ENCODE measurements around the gene ST6GAL1.
A peak's percentile ranks its signal among the peaks of the same experiment; 100 is the strongest.
"Not testable (repeated sequence)": the region's sequence is repeated elsewhere in the genome, so short reads cannot be mapped to it uniquely, and the experiment has no call there.

The ST6GAL1 gene

DNA sequence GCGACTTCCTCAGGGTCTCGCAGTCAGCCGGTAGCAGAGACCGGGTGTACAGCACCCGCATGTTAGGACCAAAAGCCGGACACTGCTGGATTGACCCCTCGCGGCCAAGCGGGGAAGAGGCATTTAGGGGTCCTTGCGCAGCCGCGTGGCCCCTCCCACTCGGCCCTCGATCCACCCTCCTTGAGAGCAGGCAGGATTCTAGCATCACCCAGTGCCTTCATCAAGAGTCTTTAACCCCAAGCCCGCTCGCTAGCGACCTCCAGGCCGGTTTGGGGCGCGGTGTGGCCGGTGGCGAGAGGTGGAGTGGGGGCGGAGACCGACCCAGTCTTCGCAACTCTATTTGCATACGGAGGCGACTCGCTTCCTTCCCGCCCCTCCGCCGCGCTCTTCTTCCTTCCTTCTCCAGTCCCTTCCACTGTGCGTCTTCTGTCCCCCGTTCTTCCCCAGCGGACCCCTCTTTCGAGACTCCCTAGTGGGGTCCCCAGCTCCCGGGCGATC is at the start of gene ST6GAL1:
Gene ST6GAL1, plus strand, starts transcription at position 384 of the 498 bp plus-strand sequence. CDS start 112,178 bp downstream, outside the sequence.
- peak; percentile 80 for DNase-seq (ENCODE audit: low read depth)
- TF ChIP-seq CTCF (IDR thresholded peaks at IDR 0.05; ENCODE audit: low read depth, low read length) (peak; percentile 19), MAX (IDR thresholded peaks at IDR 0.05; ENCODE audit: low read depth, low read length) (no peak; the same call in 1 of the 2 replicates), MYC (IDR thresholded peaks at IDR 0.05; ENCODE audit: low read depth, low read length) (peak; percentile 39), POLR2A (IDR thresholded peaks at IDR 0.05; ENCODE audit: extremely low read depth, insufficient read length) (peak; percentile 54)

GRCh38 chr3:186882150-186882524 is 48.2 kb upstream of the ST6GAL1 start:
- TF ChIP-seq POLR2A (IDR thresholded peaks at IDR 0.05; ENCODE audit: extremely low read depth, insufficient read length) (no peak), MYC (IDR thresholded peaks at IDR 0.05; ENCODE audit: low read depth, low read length) (no peak), MAX (IDR thresholded peaks at IDR 0.05; ENCODE audit: low read depth, low read length) (no peak), CTCF (IDR thresholded peaks at IDR 0.05; ENCODE audit: low read depth, low read length) (no peak)
- no peak overlapping the region for H3K4me3 ChIP-seq (ENCODE audit: low read depth, low read length)
- peak; percentile 64 for DNase-seq (ENCODE audit: low read depth)

More for the DNA sequence above, at the start of gene ST6GAL1:
- H3K4me3 ChIP-seq (ENCODE audit: low read depth, low read length), result peak within 1 kb of the TSS; percentile 71

DNA sequence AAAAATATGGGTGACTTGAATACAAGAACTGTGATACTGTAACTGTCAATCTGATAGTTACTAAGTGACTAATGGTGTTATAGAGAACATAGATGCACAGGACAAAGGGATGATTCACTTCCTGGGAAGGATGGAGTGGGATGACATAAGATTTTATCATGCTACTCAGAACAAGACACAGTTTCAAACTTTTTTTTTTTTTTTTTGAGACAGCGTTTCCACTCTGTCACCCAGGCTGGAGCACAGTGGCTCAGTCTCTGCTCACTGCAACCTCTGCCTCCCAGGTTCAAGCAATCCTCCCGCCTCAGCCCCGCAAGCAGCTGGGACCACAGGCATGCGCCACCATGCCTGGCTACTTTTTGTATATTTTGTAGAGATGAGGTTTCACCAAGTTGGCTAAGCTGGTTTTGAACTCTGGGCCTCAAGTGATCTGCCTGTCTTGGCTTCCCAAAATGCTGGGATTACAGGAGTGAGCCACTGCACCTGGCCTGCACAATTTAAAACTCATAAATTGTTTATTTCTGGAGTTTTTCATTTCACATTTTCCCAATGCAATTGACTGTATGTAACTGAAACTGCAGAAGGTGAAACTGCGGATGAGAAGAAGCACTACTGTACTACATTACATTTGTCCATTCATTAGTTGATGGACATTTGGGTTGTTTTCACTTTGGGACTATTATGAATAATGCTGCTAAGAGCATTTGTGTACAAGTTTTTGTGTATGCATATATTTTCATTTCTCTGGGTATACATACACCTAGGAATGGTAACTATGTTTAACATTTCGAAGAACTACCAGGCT is 47.2 kb upstream of the ST6GAL1 start:
- TF ChIP-seq MAX (IDR thresholded peaks at IDR 0.05; ENCODE audit: low read depth, low read length) (no peak), CTCF (IDR thresholded peaks at IDR 0.05; ENCODE audit: low read depth, low read length) (no peak), MYC (IDR thresholded peaks at IDR 0.05; ENCODE audit: low read depth, low read length) (no peak), POLR2A (IDR thresholded peaks at IDR 0.05; ENCODE audit: extremely low read depth, insufficient read length) (no peak)
- H3K4me3 ChIP-seq (ENCODE audit: low read depth, low read length), result no peak overlapping the region
- peak; percentile 78 for DNase-seq (ENCODE audit: low read depth)

DNA sequence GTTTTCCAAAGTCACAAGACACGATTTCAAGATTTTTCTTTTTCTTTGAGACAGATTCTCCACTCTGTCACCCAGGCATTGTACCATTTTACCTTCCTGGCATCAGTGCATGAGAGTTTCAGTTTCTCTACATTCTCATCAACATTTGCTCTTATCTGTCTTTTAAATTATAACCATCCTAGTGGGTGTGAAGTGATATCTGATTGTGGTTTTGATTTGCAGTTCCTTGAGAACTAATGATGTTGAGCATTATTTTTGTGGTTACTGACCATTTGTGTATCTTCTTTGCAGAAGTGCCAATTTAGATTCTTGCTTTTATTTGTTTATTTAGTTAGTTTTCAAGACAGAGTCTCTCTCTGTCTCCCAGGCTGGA is 46.7 kb upstream of the ST6GAL1 start:
- H3K4me3 ChIP-seq (ENCODE audit: low read depth, low read length), result no peak overlapping the region
- no peak for TF ChIP-seq POLR2A (IDR thresholded peaks at IDR 0.05; ENCODE audit: extremely low read depth, insufficient read length)
- TF ChIP-seq CTCF (IDR thresholded peaks at IDR 0.05; ENCODE audit: low read depth, low read length), result no peak
- no peak for TF ChIP-seq MYC (IDR thresholded peaks at IDR 0.05; ENCODE audit: low read depth, low read length)
- TF ChIP-seq MAX (IDR thresholded peaks at IDR 0.05; ENCODE audit: low read depth, low read length), result no peak
- DNase-seq (ENCODE audit: low read depth), result no peak

- not testable (repeated sequence) for H3K4me3 ChIP-seq (ENCODE audit: low read depth, low read length); DNase-seq (ENCODE audit: low read depth)
Observed at GRCh38 chr3:186884868-186885267, 45.5 kb upstream of the ST6GAL1 start.

DNA sequence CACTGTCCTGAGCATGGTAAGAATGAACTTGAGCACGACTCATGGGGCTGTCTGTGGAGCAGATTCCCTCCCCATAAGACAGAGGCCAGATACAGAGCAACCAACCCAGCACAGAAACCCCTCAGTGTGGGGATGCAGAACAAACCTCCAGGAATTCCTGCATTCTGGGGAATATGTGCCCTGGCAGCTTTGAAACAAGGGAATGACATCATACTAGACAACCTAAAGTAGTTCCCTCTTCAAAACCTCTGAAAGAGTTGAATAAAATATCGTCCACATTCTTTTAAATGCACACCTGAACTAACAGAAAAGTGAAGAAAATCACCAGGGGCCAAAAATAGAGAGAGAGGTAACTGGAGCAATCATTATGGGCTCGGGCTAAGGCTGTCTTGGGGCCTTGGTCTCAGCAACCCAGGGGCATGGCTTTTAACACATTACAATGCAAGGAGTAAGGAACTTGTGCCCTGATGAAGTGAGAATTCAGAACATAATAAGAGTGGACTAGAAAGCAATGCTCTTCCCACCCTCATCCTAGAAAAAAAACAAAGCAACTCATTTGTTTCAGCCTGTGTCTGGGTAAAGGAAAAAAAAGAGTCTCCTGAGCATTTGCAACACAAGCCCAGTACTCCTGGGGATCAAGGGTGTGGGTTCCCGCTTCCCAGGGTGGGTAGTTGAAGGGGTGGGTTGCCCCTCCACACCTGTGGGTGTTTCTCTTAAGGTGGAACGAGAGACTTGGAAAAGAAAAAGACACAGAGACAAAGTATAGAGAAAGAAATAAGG is 43.9 kb upstream of the ST6GAL1 start:
- DNase-seq (ENCODE audit: low read depth), result no peak
- H3K4me3 ChIP-seq (ENCODE audit: low read depth, low read length), result no peak overlapping the region
- TF ChIP-seq MYC (IDR thresholded peaks at IDR 0.05; ENCODE audit: low read depth, low read length) (no peak), POLR2A (IDR thresholded peaks at IDR 0.05; ENCODE audit: extremely low read depth, insufficient read length) (no peak), MAX (IDR thresholded peaks at IDR 0.05; ENCODE audit: low read depth, low read length) (no peak), CTCF (IDR thresholded peaks at IDR 0.05; ENCODE audit: low read depth, low read length) (no peak)

- DNase-seq (ENCODE audit: low read depth); H3K4me3 ChIP-seq (ENCODE audit: low read depth, low read length): not testable (repeated sequence)
Observed at GRCh38 chr3:186887507-186887938, 42.8 kb upstream of the ST6GAL1 start.

Measured in NB4 (cell line).